Ishikawa (cell line): ENCODE results near the gene ADGRB2.

Experiments
- CEBPB ChIP-seq: IDR thresholded peaks from 2 replicates; pipeline ENCODE4 v1.6.1; 2012
- CREB1 ChIP-seq: IDR thresholded peaks from 2 replicates; pipeline ENCODE4 v1.6.1; 2012; ENCODE audit warnings: low read depth
- EGR1 ChIP-seq: IDR thresholded peaks from 2 replicates; pipeline ENCODE4 v1.6.1; 2012
- EP300 ChIP-seq: IDR thresholded peaks from 2 replicates; pipeline ENCODE4 v1.6.1; 2012; ENCODE audit warnings: borderline replicate concordance
- FOXM1 ChIP-seq: IDR thresholded peaks from 2 replicates; pipeline ENCODE4 v1.6.1; 2012; ENCODE audit warnings: low read depth, borderline replicate concordance
- MAX ChIP-seq: IDR thresholded peaks from 2 replicates; pipeline ENCODE4 v1.6.1; 2012
- NFIC ChIP-seq: IDR thresholded peaks from 2 replicates; pipeline ENCODE4 v1.6.1; 2012
- RAD21 ChIP-seq: IDR thresholded peaks from 2 replicates; pipeline ENCODE4 v1.6.1; 2012; ENCODE audit warnings: low read depth
- REST ChIP-seq: IDR thresholded peaks from 2 replicates; pipeline ENCODE4 v1.6.1; 2012; ENCODE audit warnings: low read depth, mild to moderate bottlenecking
- TAF1 ChIP-seq: IDR thresholded peaks from 2 replicates; pipeline ENCODE4 v1.6.1; 2012; ENCODE audit warnings: low read depth, mild to moderate bottlenecking
- TCF12 ChIP-seq: IDR thresholded peaks from 2 replicates; pipeline ENCODE4 v1.6.1; 2012; ENCODE audit warnings: low read depth
- TEAD4 ChIP-seq: IDR thresholded peaks from 2 replicates; pipeline ENCODE4 v1.6.1; 2012
- USF1 ChIP-seq: IDR thresholded peaks from 2 replicates; pipeline ENCODE4 v1.6.1; 2012
- YY1 ChIP-seq: IDR thresholded peaks from 2 replicates; pipeline ENCODE4 v1.6.1; 2012; ENCODE audit warnings: low read depth
- ZBTB7A ChIP-seq: IDR thresholded peaks from 2 replicates; pipeline ENCODE4 v1.6.1; 2012; ENCODE audit warnings: low read depth

The ADGRB2 gene

GRCh38 chr1:31725134-31725533 is 39.0 kb downstream of the ADGRB2 start:
- no peak for TF ChIP-seq USF1
- TF ChIP-seq RAD21, result no peak
- TF ChIP-seq EGR1, result no peak

GRCh38 chr1:31723828-31724359 is 40.2 kb downstream of the ADGRB2 start:
- TF ChIP-seq REST (peak; percentile 98), TCF12 (no peak)

GRCh38 chr1:31718327-31718897 is 45.7 kb downstream of the ADGRB2 start:
- TF ChIP-seq REST (no peak), CREB1 (no peak), RAD21 (no peak), EGR1 (no peak), ZBTB7A (no peak), CEBPB (no peak), NFIC (no peak), FOXM1 (no peak), TAF1 (no peak), EP300 (no peak), USF1 (no peak), YY1 (no peak), TEAD4 (no peak), MAX (no peak)

GRCh38 chr1:31717341-31717740 is 46.8 kb downstream of the ADGRB2 start:
- no peak for TF ChIP-seq CREB1
- no peak for TF ChIP-seq TAF1
- TF ChIP-seq TEAD4, result no peak
- TF ChIP-seq CEBPB, result no peak
- no peak for TF ChIP-seq FOXM1
- TF ChIP-seq REST, result no peak
- no peak for TF ChIP-seq ZBTB7A
- no peak for TF ChIP-seq TCF12
- TF ChIP-seq YY1, result no peak
- no peak for TF ChIP-seq USF1
- no peak for TF ChIP-seq MAX
- TF ChIP-seq RAD21, result no peak
- TF ChIP-seq EP300, result no peak

- no peak for TF ChIP-seq TCF12
- no peak for TF ChIP-seq REST
- no peak for TF ChIP-seq ZBTB7A
- TF ChIP-seq EGR1, result no peak
- no peak for TF ChIP-seq NFIC
- TF ChIP-seq FOXM1, result no peak
- no peak for TF ChIP-seq RAD21
Observed at GRCh38 chr1:31715873-31716220, 48.3 kb downstream of the ADGRB2 start.
